HepG2 (cell line): ENCODE data around the gene CCDC74B.

Experiments used
- EZH2 ChIP-seq: conservative IDR thresholded peaks from 2 replicates; pipeline ENCODE4 v1.6.1; 2012; ENCODE audit warnings: mild to moderate bottlenecking, low read depth, low read length, moderate library complexity
- JDP2 ChIP-seq: sonication (generic); formaldehyde crosslinking; IDR thresholded peaks from 2 replicates; pipeline ENCODE4 v1.8.1; 2022; ENCODE audit warnings: missing genetic modification reagents, borderline replicate concordance
- ZC3H4 ChIP-seq: sonication (generic); formaldehyde crosslinking; IDR thresholded peaks from 2 replicates; pipeline ENCODE4 v1.4.0; 2020; ENCODE audit warnings: missing genetic modification reagents, borderline replicate concordance
- ZNF292 ChIP-seq: sonication (generic); formaldehyde crosslinking; IDR thresholded peaks from 2 replicates; pipeline ENCODE4 v1.8.1; 2022; ENCODE audit warnings: mild to moderate bottlenecking, low read depth, missing genetic modification reagents, borderline replicate concordance
- ZNF563 ChIP-seq: sonication (generic); formaldehyde crosslinking; IDR thresholded peaks from 2 replicates; pipeline ENCODE4 v1.8.0; 2022; ENCODE audit warnings: mild to moderate bottlenecking, moderate library complexity, missing genetic modification reagents
- ZNF776 ChIP-seq: sonication (generic); formaldehyde crosslinking; IDR thresholded peaks from 2 replicates; pipeline ENCODE4 v1.4.0; 2020; ENCODE audit warnings: mild to moderate bottlenecking, missing genetic modification reagents

DNA sequence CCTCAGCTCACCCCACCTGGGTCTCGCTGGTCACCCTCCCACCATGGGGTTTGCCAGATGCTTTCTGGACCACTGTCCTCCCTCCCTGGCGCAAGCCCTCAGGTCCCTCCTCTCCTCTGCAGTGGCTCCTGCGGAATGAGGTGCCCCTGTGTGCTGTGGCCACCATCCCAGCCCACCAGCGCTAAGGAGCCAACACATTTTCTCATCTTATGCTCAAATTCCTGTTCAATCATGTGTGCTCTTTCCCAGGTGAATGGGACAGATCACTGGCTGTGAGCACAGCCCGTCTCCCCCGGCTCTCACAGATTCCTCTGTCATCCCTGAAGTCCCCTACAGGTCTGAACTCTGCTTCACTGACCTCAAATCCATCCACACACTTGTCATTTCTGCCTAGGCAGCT is 15.2 kb upstream of the CCDC74B start:
- TF ChIP-seq EZH2 = no peak
- no peak for TF ChIP-seq ZC3H4 (CRISPR knock-in tag)
- no peak for TF ChIP-seq ZNF292
- TF ChIP-seq ZNF776 = no peak
- TF ChIP-seq ZNF563 (CRISPR knock-in tag) = no peak
- no peak for TF ChIP-seq JDP2 (CRISPR knock-in tag)
